Fibroblast of the aortic adventitia (primary cell): Measurements from ENCODE around the gene PPP2R1B. TPM values are rescaled to one million over a fixed set of nuclear protein-coding genes. Genes with fewer than 3 reads are reported as not detected.
"Not testable (repeated sequence)": the region's sequence is repeated elsewhere in the genome, so short reads cannot be mapped to it uniquely, and the experiment has no call there.

Experiments
- DNase-seq: peaks from one replicate; pipeline ENCODE4 v3.0.0-alpha.2; 2010; ENCODE audit warnings: low read depth
- H3K4me3 ChIP-seq: 2 replicates; pipeline ENCODE4 v1.5.1; 2011; ENCODE audit warnings: low read depth, mild to moderate bottlenecking, control low read depth, low read length, moderate library complexity
- CTCF ChIP-seq: IDR thresholded peaks from 2 replicates; pipeline ENCODE4 v1.5.1; 2011; ENCODE audit warnings: mild to moderate bottlenecking, low read length, control low read depth, inconsistent platforms; ENCODE audit not compliant: insufficient read depth
- total RNA-seq: library from RNA; depleted of rRNA; stranded (reverse); fragments of >200 nt; gene quantifications from 2 replicates; pipeline ENCODE4 v1.2.3, GENCODE V29; 2012; ENCODE audit warnings: low replicate concordance

PPP2R1B gene
- total RNA-seq, 1 donor, result 27.1 TPM

GRCh38 chr11:111776398-111777093, 10.4 kb upstream of the PPP2R1B start:
- TF ChIP-seq CTCF, result no peak
- no peak for DNase-seq
- no peak overlapping the region for H3K4me3 ChIP-seq

DNA sequence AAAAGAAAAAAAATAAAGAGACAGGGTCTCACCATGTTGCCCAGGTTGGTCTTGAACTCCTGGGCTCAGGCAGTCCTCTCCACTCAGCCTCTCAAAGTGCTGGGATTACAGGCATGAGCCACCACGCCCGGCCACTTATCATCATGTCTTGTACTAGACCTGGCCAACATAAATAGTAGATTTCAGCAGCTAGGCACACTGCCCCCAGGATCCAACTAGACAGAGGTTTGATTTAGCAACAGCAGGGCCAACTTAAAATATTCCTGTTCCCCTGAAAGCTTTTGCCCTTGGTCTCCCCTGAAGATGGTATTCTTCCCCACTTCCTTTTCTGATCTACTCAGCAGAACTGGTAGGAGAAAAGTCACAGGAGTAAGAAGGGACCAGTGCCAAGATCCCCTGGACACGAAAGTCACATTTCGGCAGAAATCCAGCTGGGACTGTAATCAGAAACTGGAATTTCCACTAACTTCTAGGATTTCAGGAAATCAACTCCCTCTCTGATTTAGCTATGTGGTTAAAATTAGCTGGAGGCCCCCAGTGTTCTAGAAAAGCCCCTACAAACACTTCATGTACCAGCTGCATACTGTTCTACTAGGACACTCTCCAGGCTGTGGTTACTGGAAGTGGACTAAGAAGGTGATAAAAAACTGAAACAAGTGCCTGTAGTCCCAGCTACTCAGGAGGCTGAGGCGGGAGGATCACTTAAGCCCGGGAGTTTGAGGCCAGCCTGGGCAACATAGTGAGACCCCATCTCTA, 8.9 kb upstream of the PPP2R1B start:
- no peak for TF ChIP-seq CTCF
- peak; percentile 82 for DNase-seq

GRCh38 chr11:111772535-111772934, 6.3 kb upstream of the PPP2R1B start:
- H3K4me3 ChIP-seq, result no peak overlapping the region
- TF ChIP-seq CTCF, result no peak
- no peak for DNase-seq

More for the DNA sequence above, 8.9 kb upstream of the PPP2R1B start:
- no peak overlapping the region for H3K4me3 ChIP-seq

GRCh38 chr11:111771205-111771604, 5.0 kb upstream of the PPP2R1B start:
- H3K4me3 ChIP-seq, result not testable (repeated sequence)

GRCh38 chr11:111770581-111771134, 4.5 kb upstream of the PPP2R1B start:
- H3K4me3 ChIP-seq, result no peak overlapping the region
- no peak for TF ChIP-seq CTCF
- DNase-seq, result no peak

More at GRCh38 chr11:111771205-111771604, 5.0 kb upstream of the PPP2R1B start:
- not testable (repeated sequence) for DNase-seq

DNA sequence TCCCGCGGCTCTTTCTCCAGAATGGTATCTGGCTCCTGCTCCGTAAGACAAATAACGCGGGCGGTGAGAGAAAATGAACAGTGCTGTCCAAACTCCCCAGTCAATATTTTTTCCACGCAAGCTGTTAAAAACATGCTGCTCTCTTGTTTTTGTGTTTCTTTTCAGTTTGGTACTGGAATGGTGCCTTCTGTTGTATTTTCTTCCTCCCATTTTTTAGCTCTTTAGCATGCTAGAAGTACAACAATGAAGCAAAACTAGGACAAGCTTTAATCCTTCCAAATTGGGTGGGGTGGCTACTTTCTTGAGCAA, 599 bp upstream of the PPP2R1B start:
- H3K4me3 ChIP-seq, result peak overlapping the region; percentile 92
- DNase-seq, result no peak
- TF ChIP-seq CTCF, result no peak

DNA sequence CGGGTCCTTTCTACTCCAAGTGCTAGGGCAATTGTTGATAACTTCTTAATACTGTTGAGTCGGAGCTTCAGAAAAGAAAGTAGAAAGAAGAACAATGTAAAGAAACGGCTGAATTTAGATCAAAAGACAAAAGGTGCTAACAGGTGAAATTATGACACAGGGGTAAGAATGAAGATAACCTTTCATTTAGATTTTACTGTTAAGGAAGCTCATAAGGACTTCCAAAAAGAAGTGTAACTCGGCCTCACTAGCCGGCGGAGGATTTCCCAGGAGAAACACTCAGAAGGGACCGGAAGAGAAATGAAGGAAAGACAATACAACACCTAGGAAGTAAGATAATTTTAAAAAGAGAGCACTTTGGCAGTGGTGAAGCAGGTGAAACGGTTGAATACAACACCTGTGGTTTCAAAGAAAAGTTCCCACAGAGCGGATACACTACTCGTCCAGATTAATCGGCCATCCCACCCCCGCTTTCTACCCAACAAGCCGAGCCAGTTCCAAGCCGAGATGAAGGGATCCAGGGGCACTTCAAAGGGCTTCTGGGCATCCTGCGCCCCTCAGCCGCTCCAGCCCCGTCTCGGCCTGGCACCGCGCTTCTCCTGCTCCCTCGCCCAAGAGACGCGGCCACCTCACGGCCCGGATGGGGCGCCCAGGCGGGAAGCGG, 737 bp downstream of the PPP2R1B start:
- TF ChIP-seq CTCF, result no peak
- no peak for DNase-seq
- H3K4me3 ChIP-seq, result peak overlapping the region; percentile 92
